ENCODE measurements around the gene GRIN1. TPM values are rescaled to one million over a fixed set of nuclear protein-coding genes. Genes with fewer than 3 reads are reported as not detected.

Gene GRIN1
- total and polyA plus RNA-seq, 2 of the 13 experiments (the other 11 are each of a cell fraction or from before 2014, with no cell fraction given): 0.13 TPM; not detected in 1

DNA sequence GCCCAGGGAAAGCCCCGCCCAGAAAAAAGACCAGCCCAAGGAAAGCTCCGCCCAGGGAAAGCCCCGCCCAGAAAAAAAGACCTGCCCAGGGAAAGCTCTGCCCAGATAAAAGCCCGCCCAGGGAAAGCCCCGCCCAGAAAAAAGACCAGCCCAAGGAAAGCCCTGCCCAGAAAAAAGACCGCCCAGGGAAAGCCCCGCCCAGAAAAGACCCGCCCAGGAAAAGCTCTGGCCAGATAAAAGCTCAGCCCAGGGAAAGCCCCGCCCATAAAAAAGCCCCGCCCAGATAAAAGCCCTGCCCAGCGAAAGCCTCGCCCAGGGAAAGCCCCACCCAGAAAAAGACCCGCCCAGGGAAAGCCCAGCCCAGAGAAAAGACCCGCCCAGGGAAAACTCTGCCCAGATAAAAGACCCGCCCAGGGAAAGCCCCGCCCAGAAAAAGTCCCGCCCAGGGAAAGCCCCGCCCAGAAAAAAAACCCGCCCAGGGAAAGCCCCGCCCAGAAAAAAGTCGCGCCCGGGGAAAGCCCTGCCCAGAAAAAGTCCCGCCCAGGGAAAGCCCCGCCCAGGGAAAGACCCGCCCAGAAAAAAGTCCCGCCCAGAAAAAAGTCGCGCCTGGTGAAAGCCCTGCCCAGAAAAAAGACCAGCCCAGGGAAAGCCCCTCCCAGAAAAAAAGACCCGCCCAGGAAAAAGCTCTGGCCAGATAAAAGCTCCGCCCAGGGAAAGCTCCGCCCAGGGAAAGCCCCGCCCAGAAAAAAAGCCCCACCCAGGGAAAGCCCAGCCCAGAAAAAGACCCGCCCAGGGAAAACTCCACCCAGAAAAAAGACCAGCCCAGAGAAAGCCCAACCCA is 11.9 kb downstream of the GRIN1 start (continued):
- TF ChIP-seq MAZ (IDR thresholded peaks at IDR 0.05; ENCODE audit: borderline replicate concordance, low read depth, low read length): 0 out of 2 replicates have a peak, but pooled peaks have one; percentile 1
- no peak for TF ChIP-seq MAZ (CRISPR knock-in tag; IDR thresholded peaks at IDR 0.05; ENCODE audit: low read depth)
- no peak for TF ChIP-seq ZNF646 (CRISPR knock-in tag; IDR thresholded peaks at IDR 0.05)
- no peak for TF ChIP-seq ZNF530 (CRISPR knock-in tag; IDR thresholded peaks at IDR 0.05; ENCODE audit: low read depth)
- no peak for TF ChIP-seq MYC (CRISPR knock-in tag; IDR thresholded peaks at IDR 0.05; ENCODE audit: borderline replicate concordance)
- TF ChIP-seq IKZF1 (IDR thresholded peaks at IDR 0.05): no peak
- TF ChIP-seq ZNF317 (CRISPR knock-in tag; IDR thresholded peaks at IDR 0.05): no peak
- peak; percentile 67; the same call in 1 of the 2 replicates for TF ChIP-seq PCBP1 (IDR thresholded peaks at IDR 0.05; ENCODE audit: borderline replicate concordance, low read depth, low read length)
- TF ChIP-seq ZBTB1 (CRISPR knock-in tag; IDR thresholded peaks at IDR 0.05; ENCODE audit: borderline replicate concordance): no peak
- no peak for TF ChIP-seq ZNF367 (CRISPR knock-in tag; IDR thresholded peaks at IDR 0.05; ENCODE audit: borderline replicate concordance)
- no peak for TF ChIP-seq ZNF205 (CRISPR knock-in tag; IDR thresholded peaks at IDR 0.05)
- TF ChIP-seq ZNF788 (CRISPR knock-in tag; IDR thresholded peaks at IDR 0.05; ENCODE audit: borderline replicate concordance): no peak
- TF ChIP-seq, protein P1, sequence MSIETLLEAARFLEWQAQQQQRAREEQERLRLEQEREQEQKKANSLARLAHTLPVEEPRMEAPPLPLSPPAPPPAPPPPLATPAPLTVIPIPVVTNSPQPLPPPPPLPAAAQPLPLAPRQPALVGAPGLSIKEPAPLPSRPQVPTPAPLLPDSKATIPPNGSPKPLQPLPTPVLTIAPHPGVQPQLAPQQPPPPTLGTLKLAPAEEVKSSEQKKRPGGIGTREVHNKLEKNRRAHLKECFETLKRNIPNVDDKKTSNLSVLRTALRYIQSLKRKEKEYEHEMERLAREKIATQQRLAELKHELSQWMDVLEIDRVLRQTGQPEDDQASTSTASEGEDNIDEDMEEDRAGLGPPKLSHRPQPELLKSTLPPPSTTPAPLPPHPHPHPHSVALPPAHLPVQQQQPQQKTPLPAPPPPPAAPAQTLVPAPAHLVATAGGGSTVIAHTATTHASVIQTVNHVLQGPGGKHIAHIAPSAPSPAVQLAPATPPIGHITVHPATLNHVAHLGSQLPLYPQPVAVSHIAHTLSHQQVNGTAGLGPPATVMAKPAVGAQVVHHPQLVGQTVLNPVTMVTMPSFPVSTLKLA (IDR thresholded peaks at IDR 0.05): no peak

All from HepG2 (cell line).